Activated naive CD8-positive, alpha-beta T cell (primary cell): ENCODE results near the gene VKORC1L1.
"Not testable (repeated sequence)": the region's sequence is repeated elsewhere in the genome, so short reads cannot be mapped to it uniquely, and the experiment has no call there.

ENCODE experiments used
- H3K27ac Mint-ChIP-seq: one replicate; pipeline ENCODE4 v1.8.0; 2021; ENCODE audit warnings: mixed read lengths
- H3K27me3 Mint-ChIP-seq: one replicate; pipeline ENCODE4 v1.8.0; 2021; ENCODE audit warnings: mixed read lengths
- H3K36me3 Mint-ChIP-seq: one replicate; pipeline ENCODE4 v1.8.0; 2021; ENCODE audit warnings: mixed read lengths
- H3K4me1 Mint-ChIP-seq: one replicate; pipeline ENCODE4 v1.8.0; 2021; ENCODE audit warnings: low read depth, mixed read lengths
- H3K4me3 Mint-ChIP-seq: one replicate; pipeline ENCODE4 v1.8.0; 2021; ENCODE audit warnings: mild to moderate bottlenecking, mixed read lengths
- H3K9me3 Mint-ChIP-seq: one replicate; pipeline ENCODE4 v1.8.0; 2021; ENCODE audit warnings: low read depth, mixed read lengths

Gene VKORC1L1

DNA sequence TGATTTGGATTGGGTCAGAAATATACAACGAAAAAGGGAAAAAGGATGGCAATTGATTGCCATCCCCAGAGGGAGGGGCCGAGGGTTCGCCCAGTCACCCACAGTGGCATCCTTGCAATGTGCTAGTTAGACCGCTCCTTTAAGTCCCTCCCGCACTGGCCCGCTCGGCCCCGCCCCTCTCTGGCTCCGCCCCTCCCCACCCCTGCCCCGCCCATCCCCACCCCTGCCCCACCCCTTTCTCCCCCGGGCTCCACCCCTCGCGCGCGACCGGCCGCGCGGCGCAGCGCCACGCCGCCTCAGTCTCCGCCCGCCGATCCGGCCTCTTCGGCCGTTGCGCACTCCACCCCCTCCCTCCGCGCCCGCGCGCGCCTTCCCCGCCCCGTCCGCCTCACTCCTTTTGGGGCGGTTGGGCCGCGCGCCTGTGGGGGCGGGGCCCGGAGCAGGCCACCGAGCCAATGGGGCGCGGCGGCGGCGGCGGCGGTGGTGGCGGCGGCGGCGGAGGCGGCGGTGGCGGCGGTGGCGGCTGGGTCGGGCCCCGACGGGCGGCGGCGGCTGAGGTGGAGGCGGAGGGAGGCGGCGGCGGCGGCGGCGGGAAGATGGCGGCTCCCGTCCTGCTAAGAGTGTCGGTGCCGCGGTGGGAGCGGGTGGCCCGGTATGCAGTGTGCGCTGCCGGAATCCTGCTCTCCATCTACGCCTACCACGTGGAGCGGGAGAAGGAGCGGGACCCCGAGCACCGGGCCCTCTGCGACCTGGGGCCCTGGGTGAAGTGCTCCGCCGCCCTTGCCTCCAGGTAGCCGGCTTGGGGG, at the start of gene VKORC1L1:
TSS of gene VKORC1L1 (plus strand) at position 299 of the 806 bp plus-strand sequence. CDS start at position 597, 298 bp downstream.
- peaks cover 6% of the 10 kb centered on the region for H3K4me1 Mint-ChIP-seq
- H3K36me3 Mint-ChIP-seq, result no peaks in the 10 kb centered on the region
- peak within 1 kb of the TSS; percentile 70 for H3K27ac Mint-ChIP-seq
- peak within 1 kb of the TSS; percentile 93 for H3K4me3 Mint-ChIP-seq
- H3K9me3 Mint-ChIP-seq, result no peaks in the 10 kb centered on the region
- H3K27me3 Mint-ChIP-seq, result no peaks in the 10 kb centered on the region

DNA sequence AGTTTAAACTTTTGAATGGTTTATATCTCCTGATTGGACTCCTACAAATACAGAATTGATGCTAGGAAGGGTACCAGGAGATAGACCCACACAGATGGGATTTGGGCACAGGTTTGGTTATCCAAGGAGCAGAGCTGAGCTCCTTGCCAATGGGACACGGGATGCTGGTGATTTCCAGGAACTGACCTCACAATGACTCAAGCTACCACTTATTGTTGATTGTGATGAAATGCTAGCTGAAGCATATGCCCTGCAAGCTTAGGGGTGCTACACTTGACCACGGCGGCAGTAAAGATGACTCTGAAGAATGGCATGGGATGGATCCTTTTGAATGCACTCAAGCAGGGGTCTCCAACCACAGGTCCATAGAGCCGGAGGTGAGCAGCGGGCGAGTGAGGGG, 45.5 kb upstream of the VKORC1L1 start:
- Mint-ChIP-seq H3K27ac (no peak overlapping the region), H3K36me3 (peaks cover 4% of the 10 kb centered on the region), H3K9me3 (no peaks in the 10 kb centered on the region), H3K4me3 (no peak overlapping the region), H3K27me3 (no peaks in the 10 kb centered on the region), H3K4me1 (no peaks in the 10 kb centered on the region)

DNA sequence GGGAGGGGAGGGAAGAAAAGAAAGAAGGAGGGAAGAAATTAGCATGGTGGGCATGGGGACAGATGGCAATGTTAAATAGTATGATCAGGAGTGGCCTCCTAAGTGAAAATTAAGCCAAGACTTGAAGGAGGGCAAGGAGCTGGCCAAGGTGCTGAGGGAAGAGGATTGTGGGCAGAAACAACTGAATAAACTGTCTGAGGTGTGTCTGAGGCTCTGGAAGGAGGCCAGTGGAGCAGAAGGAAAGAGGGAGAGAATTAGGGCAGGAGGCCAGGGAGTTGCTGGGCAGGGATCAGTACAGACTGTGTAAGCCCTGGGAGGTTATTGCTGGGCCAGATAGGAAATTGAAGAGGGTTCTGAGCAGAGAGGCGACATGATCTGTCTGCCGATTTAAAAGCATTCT, 40.6 kb upstream of the VKORC1L1 start:
- H3K27ac Mint-ChIP-seq, result no peak overlapping the region
- H3K27me3 Mint-ChIP-seq, result no peaks in the 10 kb centered on the region
- H3K4me1 Mint-ChIP-seq, result peaks cover 5% of the 10 kb centered on the region
- H3K36me3 Mint-ChIP-seq, result peaks cover 4% of the 10 kb centered on the region
- no peaks in the 10 kb centered on the region for H3K9me3 Mint-ChIP-seq
- no peak overlapping the region for H3K4me3 Mint-ChIP-seq

DNA sequence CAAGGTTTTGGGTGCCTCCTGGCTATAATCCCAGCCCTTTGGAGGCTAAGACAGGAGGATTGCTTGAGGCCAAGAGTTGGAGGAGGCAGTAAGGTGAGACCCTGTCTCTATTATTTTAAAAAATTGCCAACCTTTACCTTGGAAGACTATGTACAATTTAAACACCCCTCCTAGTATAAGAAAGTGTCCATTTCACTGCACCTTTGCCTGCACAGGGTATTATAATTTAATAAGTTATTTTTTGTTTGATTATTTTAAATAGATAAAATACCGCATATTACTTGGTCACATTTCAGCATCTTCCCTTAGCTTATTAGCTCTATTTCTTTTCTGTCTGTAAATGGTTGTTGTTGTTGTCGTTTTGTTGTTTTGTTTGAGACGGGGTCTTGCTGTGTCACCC, 36.2 kb upstream of the VKORC1L1 start:
- H3K9me3 Mint-ChIP-seq, H3K36me3 Mint-ChIP-seq, H3K4me3 Mint-ChIP-seq, H3K27ac Mint-ChIP-seq, H3K27me3 Mint-ChIP-seq, H3K4me1 Mint-ChIP-seq: not testable (repeated sequence)

DNA sequence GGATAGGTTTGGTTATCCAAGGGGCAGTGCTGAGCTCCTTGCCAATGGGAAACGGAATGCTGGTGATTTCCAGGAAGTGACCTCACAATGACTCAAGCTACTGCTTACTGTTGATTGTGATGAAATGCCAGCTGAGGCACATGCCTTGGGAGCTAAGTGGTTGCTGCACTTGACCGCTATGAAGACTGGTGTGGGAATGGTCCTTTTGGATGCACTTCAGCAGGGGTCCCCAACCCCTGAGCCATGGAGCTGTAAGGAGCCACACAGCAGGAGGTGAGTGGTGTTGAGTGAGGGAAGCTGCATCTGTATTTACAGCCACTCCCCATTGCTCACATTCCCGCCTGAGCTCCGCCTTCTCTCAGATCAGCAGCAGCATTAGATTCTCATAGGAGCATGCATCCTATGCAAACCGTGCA, 35.3 kb upstream of the VKORC1L1 start:
- H3K36me3 Mint-ChIP-seq, H3K4me1 Mint-ChIP-seq, H3K4me3 Mint-ChIP-seq, H3K27me3 Mint-ChIP-seq, H3K27ac Mint-ChIP-seq, H3K9me3 Mint-ChIP-seq: not testable (repeated sequence)

DNA sequence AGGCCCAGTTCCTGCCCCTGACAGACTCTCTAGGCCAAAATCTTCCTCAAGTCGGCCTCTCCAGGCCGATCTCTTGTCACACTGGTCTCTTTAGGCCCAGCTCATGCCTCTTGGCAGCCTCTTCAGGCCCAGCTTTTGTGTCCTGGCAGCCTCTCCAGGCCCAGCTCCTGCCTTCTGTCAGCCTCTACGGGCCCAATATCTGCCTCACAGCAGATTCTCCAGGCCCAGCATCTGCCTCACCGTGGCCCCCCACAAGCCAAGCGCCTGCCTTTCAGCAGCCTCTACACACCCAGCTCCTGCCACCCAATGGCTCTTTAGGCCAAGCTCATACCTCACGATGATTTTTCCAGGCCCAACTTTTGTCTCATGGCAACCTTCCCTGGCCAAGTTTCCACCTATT, 33.0 kb upstream of the VKORC1L1 start:
- Mint-ChIP-seq H3K27me3 (no peaks in the 10 kb centered on the region), H3K9me3 (no peaks in the 10 kb centered on the region), H3K4me1 (peaks cover 5% of the 10 kb centered on the region), H3K36me3 (peaks cover 3% of the 10 kb centered on the region), H3K27ac (no peak overlapping the region), H3K4me3 (no peak overlapping the region)

DNA sequence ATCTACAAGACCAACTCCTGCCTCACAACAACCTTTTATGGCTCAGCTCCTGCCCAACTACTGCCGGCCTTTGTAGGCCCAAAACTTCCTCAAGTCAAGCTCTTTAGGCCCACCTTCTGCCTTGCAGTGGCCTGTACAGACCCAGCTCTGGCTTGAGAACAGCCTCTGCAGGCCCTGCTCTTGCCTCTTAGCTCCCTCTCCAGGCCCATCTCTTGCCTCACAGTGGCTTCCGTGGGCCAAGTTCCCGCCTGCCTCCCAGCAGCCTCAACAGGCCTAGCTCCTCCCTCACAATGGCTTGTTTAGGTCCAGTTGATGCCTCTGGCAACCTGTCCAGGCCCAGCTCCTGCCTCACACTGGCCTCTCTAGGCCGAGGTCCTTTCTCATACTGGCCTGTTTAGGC, 32.4 kb upstream of the VKORC1L1 start:
- no peaks in the 10 kb centered on the region for H3K27me3 Mint-ChIP-seq
- H3K27ac Mint-ChIP-seq, result no peak overlapping the region
- no peak overlapping the region for H3K4me3 Mint-ChIP-seq
- no peaks in the 10 kb centered on the region for H3K9me3 Mint-ChIP-seq
- H3K36me3 Mint-ChIP-seq, result no peaks in the 10 kb centered on the region
- H3K4me1 Mint-ChIP-seq, result peaks cover 2% of the 10 kb centered on the region

DNA sequence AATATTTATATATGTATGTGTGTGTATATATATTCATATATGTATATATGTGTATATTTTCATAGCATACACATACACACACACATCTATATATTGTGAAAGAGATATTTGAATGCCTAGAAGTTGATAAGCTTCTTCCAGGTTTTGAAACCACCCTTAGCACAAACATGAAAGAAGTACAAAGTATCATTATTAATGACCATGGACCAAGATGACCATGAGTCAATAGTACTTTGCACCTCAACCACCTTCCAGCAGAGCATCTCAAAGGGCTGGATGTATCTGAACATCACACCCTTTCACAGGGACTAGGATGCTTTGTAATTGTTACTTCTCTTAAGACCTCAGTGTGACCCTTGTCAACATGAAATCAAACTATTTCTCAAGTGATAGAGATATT, 29.3 kb upstream of the VKORC1L1 start:
- not testable (repeated sequence) for H3K4me1 Mint-ChIP-seq, H3K9me3 Mint-ChIP-seq, H3K27ac Mint-ChIP-seq, H3K27me3 Mint-ChIP-seq, H3K4me3 Mint-ChIP-seq, H3K36me3 Mint-ChIP-seq

DNA sequence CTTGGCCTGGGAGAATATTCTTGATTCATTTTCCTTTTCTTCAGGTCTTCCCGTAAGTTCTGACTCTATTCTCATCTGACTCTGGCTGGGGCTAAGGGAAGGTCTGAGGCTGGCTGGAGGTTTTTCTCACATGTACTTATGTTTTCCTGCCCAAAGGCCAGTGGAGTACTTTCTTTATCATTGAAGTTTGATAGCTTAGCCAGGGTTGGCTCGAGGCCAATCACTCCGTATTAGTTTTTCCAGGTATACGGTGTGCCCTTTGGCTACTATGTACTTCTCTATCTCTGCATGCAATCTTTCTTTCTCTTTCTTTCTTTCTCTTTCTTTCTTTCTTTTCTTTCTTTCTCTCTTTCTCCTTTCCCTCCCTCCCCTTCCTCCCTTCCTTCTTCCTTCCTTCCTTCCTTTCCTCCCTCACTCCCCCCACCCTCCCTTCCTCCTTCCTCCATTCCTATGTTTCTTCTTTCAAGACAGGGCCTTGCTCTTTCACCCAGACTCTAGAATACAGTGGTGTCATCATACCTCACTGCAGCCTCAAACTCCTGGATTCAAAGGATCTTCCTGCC, 26.8 kb upstream of the VKORC1L1 start:
- H3K27me3 Mint-ChIP-seq, result no peaks in the 10 kb centered on the region
- no peak overlapping the region for H3K27ac Mint-ChIP-seq
- H3K36me3 Mint-ChIP-seq, result no peaks in the 10 kb centered on the region
- H3K9me3 Mint-ChIP-seq, result no peaks in the 10 kb centered on the region
- H3K4me3 Mint-ChIP-seq, result no peak overlapping the region
- no peaks in the 10 kb centered on the region for H3K4me1 Mint-ChIP-seq

DNA sequence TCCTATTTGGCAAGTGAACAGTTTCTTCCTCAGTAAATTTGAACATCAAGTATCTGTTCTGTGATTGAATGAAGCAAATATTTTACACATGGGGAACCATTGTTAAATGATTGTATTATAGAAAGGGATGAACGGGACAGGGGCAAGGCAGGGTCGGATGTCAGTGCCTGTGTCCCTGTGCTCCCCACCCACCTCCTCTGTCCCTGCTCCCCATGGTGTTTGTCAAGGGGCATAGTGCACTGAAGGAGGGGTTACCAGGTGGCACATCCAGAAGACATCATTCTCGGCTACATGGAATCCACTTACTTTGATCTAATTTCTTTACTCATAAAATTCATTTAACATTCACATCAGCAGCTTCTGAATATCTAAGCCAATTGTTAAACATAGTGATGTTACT, 19.4 kb upstream of the VKORC1L1 start:
- not testable (repeated sequence) for H3K27ac Mint-ChIP-seq, H3K27me3 Mint-ChIP-seq, H3K4me3 Mint-ChIP-seq, H3K4me1 Mint-ChIP-seq, H3K9me3 Mint-ChIP-seq, H3K36me3 Mint-ChIP-seq

DNA sequence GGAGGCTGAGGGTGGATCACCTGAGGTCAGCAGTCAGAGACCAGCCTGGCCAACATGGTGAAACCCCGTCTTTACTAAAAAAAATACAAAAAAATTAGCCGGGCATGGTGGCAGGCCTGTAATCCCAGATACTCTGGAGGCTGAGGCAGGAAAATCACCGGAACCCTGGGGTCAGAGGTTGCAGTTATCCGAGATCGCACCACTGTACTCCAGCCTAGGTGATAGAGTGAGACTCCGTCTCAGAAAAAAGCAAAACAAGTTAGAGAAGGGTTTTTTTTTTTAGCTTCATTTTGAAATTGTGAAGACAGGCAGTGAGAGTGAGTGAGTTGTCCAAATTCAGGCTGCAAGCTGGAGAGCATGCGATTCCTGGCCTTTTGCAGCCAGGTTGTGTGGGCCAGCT, 19.0 kb upstream of the VKORC1L1 start:
- H3K9me3 Mint-ChIP-seq, H3K36me3 Mint-ChIP-seq, H3K27ac Mint-ChIP-seq, H3K4me3 Mint-ChIP-seq, H3K27me3 Mint-ChIP-seq, H3K4me1 Mint-ChIP-seq: not testable (repeated sequence)

DNA sequence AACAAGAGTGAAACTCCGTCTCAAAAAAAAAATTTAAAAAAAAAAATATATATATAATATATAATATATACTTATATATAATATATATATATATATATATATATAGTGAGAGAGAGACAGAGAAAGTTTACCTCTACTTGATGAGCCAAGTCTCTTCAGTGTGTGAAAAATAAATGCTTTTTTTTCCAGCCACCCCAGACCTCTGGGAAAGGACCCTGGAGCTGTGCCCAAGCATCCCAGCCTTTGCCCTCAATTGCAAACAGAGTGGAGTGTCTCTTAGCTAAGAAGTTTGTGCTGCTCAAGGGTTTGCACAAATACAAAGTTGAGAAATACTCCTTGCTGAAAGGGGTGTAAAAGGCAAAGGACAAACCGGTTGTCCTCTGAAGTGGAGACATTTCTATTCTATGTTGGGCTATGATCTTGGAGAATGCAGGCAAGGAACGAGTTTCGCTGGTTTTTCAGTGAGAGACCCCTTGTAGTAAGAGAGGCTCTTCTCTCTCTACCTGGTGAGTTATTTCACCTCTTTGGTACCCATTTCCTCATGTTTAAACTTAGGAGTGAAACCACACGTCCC, 15.5 kb upstream of the VKORC1L1 start:
- H3K4me1 Mint-ChIP-seq, H3K36me3 Mint-ChIP-seq, H3K4me3 Mint-ChIP-seq, H3K27me3 Mint-ChIP-seq, H3K9me3 Mint-ChIP-seq, H3K27ac Mint-ChIP-seq: not testable (repeated sequence)

DNA sequence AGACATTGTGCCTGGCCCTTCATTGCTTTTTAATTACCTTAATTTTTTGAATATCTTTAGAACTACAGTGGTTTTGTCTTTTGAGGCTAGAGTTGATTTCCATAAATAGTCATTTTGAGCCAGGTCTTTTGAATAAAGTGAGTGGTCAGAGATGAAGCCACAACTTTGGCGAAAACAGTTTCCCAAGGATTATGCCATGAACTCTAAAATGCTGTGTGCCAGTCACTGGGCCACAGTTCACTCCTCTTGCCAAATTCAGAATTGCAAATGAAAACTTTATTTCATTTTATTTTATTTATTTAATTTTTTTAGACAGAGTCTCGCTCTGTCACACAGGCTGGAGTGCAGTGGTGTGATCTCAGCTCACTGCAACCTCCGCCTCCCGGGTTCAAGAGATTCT, 14.2 kb upstream of the VKORC1L1 start:
- not testable (repeated sequence) for H3K4me3 Mint-ChIP-seq, H3K27ac Mint-ChIP-seq

DNA sequence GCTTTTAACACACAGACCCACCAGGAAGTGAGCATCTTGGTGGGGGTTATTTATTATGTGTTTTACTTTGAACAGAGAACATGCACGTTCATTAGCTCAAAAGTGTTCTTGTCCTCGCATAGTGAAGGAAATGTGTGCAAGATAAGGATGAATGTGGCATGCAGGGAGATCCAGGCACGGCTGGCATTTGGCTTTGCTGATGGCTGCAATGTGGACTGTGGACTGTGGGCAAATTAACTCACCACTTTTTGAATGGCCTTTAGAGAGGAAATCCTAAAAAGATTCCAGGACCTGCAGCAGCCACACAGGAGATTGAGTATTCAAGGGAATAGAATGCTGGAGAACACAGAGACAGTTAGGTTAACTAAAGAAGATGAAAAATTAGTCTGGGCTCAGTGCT, 6.6 kb upstream of the VKORC1L1 start:
- not testable (repeated sequence) for H3K4me1 Mint-ChIP-seq, H3K36me3 Mint-ChIP-seq, H3K27me3 Mint-ChIP-seq, H3K27ac Mint-ChIP-seq, H3K4me3 Mint-ChIP-seq, H3K9me3 Mint-ChIP-seq

More for the DNA sequence above, 14.2 kb upstream of the VKORC1L1 start:
- not testable (repeated sequence) for H3K9me3 Mint-ChIP-seq, H3K36me3 Mint-ChIP-seq, H3K4me1 Mint-ChIP-seq, H3K27me3 Mint-ChIP-seq

DNA sequence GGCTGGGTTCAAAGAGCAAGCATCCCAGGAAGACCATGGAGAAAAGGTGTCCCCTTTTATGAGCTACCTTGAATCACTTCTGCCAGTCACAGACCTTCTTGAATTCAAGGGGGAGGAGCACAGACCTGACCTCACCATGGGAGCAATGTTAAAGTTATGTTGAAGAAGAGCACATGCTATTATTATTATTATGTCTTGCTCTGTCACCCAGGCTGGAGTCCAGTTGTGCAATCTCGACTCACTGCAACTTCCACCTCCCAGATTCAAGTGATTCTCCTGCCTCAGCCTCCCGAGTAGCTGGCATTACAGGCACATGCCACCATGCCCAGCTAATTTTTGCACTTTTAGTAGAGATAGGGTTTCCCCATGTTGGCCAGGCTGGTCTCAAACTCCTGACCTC, 5.2 kb upstream of the VKORC1L1 start:
- H3K27ac Mint-ChIP-seq, H3K27me3 Mint-ChIP-seq, H3K9me3 Mint-ChIP-seq, H3K4me1 Mint-ChIP-seq, H3K36me3 Mint-ChIP-seq, H3K4me3 Mint-ChIP-seq: not testable (repeated sequence)

DNA sequence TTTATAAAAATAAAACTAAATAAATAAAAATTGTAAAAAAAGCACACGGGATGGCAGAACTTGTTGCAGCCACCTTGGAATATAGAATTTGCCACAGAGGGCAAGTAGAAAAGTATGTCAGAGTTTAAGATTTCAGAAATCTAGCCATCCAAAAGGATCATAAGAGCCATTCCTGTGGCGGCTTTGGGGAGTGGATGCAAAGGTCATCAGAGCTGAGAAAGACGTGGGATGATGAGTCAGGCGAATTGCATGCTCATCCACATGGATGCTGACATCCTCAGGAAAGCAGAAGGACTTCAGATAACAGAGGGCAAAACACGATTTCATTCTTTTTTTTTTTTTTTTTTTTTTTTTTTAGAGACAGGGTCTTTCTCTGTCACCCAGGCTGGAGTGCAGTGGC, 3.6 kb upstream of the VKORC1L1 start:
- H3K36me3 Mint-ChIP-seq, H3K27ac Mint-ChIP-seq, H3K27me3 Mint-ChIP-seq, H3K9me3 Mint-ChIP-seq, H3K4me3 Mint-ChIP-seq, H3K4me1 Mint-ChIP-seq: not testable (repeated sequence)
